GM20000 (cell line): ENCODE measurements around the gene SEC14L1.

Experiments
- DNase-seq: peaks from one replicate; pipeline ENCODE4 v3.0.0; 2012; ENCODE audit warnings: low spot score
- TF ChIP-seq, protein P1 (sequence below): IDR thresholded peaks from 2 replicates; pipeline ENCODE4 v1.5.1; 2012; ENCODE audit warnings: mild to moderate bottlenecking, control low read depth; ENCODE audit errors: extremely low read depth, missing control alignments

SEC14L1 gene

GRCh38 chr17:77227461-77228240, 86.9 kb downstream of the SEC14L1 start:
- TF ChIP-seq, protein P1, sequence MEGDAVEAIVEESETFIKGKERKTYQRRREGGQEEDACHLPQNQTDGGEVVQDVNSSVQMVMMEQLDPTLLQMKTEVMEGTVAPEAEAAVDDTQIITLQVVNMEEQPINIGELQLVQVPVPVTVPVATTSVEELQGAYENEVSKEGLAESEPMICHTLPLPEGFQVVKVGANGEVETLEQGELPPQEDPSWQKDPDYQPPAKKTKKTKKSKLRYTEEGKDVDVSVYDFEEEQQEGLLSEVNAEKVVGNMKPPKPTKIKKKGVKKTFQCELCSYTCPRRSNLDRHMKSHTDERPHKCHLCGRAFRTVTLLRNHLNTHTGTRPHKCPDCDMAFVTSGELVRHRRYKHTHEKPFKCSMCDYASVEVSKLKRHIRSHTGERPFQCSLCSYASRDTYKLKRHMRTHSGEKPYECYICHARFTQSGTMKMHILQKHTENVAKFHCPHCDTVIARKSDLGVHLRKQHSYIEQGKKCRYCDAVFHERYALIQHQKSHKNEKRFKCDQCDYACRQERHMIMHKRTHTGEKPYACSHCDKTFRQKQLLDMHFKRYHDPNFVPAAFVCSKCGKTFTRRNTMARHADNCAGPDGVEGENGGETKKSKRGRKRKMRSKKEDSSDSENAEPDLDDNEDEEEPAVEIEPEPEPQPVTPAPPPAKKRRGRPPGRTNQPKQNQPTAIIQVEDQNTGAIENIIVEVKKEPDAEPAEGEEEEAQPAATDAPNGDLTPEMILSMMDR = no peak
- DNase-seq = no peak

DNA sequence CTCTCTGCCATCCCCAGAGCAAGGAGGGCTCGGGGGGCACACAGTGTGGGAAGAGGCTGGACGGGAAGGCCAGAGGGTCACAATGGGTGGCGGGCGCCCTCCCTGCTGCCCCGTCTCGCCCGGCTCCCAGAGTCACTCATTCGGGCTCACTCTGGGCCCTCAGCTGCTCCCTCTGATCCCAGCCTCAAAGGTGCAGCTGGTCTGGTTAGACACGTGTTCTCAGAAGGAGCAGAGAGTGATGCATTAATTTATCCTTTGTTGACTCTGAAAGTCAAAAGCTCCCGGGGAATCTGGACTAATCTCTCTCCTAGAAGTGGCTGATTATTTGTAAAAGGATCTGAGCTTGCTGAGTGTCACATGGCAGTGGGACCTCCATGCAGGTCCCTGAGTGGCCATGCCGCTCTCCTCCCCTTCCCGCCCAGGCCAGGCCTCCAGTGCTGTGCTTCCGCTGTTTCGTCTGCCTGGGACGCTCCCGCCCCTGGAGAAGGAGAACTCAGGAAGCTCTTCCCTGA, 87.5 kb downstream of the SEC14L1 start:
- no peak for DNase-seq
- TF ChIP-seq, protein P1 = no peak

- DNase-seq = no peak
- TF ChIP-seq, protein P1 = no peak
These were observed 88.0 kb downstream of the SEC14L1 start for GRCh38 chr17:77228816-77229215.

DNA sequence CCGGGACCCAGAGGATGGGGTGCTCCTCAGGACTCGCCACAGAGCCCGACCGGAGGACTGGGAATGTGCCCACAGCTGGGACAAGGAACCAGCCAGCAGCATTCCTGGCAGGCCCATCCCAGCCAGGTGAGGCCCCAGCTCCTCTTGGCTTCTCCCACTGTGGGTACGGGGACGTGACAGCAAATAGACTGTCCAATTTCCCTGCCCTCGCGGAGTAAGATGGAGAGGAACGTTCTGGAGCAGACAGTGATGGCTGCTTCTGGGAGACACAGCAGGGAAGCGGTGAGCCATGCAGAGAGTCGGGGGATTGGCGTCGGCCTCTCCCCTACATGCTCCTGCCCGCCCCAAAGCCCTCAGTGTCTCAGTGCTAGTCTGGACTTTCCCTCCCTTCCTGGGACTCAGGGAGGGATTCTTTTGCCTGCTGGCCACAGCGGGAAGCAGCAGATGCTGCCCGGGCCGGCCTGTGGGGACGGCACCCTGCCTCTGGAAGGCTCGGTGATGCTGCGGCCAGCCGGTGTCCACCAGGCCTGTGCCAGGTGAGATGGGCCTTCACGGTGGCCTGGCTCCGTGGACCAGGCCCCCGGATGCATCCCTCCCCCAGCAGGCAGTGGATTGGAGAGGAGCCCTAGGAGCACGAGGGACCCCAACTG, 89.1 kb downstream of the SEC14L1 start:
- DNase-seq = no peak
- TF ChIP-seq, protein P1 = no peak

DNA sequence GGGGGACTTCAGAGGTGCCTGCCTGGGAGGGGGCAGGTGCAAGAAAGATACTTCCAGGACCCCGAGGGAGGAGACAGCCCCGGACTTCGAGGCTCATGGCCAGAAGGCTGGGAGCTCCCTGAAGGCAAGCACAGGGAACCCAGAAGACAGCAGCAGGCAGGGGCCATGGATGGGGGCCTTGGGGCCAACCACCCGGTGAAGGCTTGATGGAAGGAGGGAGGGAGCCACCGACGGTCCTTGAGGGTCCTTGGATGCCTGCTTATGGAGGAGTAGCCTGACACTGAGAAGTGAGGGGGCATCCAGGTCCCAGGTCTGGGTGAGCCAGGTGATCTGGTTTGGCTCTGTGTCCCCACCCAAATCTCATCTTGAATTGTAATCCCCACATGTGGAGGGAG, 89.7 kb downstream of the SEC14L1 start:
- TF ChIP-seq, protein P1 = no peak
- DNase-seq = no peak

GRCh38 chr17:77231076-77231871, 90.5 kb downstream of the SEC14L1 start:
- no peak for DNase-seq
- TF ChIP-seq, protein P1 = no peak

GRCh38 chr17:77233127-77233526, 92.4 kb downstream of the SEC14L1 start:
- DNase-seq = no peak
- TF ChIP-seq, protein P1 = no peak
